CD4-positive, alpha-beta T cell treated with Interleukin-15 for 1 hour (primary cell): ENCODE measurements around the gene ZEB2.

Source experiments
- DNase-seq: peaks from one replicate; pipeline ENCODE4 v3.0.0-alpha.2; 2020

The ZEB2 gene

DNA sequence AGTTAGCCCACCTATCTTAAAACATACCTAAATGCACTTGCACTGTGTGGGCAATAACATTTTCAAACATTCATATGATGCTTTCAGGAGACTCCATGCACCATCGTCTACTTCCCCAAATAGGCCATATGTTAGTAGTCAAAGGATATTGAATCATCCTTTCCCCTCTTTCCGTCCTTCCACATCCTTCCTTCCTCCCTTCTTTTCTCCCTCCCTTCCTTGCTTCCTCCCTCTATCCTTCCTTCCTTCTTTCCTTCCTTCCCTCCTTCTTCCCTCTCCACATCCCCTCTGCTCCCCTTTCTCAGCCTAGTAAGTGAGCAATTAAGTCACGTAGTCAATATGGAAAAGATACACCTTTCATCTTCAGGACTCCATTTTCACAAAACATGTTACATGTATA lies 73.8 kb downstream of the ZEB2 start:
- DNase-seq, result no peak

DNA sequence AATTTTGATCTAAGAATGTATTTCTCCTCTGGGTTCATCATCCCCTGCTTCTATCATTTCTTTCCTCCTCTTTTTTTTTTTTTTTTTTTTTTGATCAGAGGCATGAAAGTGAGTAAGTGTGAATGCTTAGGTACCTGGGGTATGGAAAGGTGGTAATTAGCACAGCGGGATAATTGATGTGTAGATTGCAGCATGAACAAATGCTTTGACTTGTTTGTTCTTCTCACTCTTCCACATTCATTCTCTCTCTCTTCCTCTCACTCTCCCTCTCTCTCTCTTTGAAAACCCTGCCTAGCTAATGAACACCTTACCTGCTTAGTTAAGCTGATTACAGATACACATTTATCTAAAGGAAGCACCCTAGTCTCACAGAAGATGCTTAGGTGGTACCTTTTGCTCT lies 74.7 kb downstream of the ZEB2 start:
- DNase-seq, result no peak

DNA sequence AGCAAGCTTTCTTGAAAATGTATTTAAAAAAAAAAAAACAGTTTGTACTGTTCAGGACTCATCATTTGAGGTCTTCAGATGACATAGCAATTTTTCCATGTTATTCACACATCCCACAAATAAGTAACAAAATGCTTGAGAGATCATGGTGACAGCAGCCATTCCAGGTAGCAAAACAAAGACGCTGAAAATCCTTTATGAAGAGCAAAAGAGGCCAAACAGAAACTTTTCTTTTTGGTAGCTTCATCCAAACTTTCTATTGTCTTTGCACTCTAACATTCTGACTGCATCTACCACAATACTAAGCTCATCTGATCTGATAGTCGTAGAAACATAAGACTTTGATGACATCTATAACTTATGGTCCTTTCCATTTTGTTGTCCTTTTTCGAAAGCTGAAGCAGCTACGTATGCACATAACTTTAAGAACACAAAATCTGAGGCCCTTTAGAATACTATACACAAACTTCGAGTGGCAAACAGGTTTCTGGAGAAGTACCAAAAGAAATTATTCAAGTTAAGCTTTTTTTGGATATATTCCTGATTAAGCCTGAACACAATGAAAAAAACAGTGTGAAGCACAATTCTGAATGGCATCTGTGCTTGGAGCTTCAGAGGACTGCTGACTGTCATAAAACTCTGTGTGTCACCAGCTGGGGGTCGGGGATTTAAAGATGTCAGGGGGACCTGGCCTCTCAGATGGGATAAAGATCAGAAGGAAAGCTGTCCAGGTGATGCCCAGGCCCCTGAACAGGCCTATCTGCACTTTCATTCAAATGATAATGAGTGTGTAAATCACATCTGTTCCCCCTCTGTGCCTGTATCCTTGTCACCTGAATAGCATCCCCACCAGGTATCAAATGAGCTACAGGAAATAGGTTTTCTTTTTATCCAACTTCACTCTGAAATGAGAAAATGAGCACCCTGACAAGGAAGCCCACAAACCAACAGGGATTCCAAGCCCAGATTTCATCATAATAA lies 75.8 kb downstream of the ZEB2 start:
- DNase-seq, result no peak

DNA sequence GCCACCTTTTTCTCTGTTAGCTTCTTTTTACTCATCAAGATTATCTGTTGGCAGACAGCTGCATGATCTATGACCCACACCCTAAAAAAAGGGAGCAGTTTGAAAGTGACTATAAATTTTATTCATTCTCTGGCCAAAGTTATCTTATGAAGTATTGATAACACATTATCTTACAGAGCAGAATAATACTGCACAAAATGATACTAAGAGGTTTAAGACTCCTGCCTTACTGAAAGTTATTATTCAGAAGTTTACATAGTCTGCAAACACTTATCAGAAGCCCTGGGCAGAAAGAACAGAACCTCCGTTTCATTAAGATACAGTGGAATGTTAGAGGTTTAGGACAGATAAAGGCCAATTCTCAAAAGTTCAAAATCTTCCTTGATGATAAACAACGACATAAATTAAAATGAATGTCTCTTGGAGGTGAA lies 78.2 kb downstream of the ZEB2 start:
- no peak for DNase-seq

DNA sequence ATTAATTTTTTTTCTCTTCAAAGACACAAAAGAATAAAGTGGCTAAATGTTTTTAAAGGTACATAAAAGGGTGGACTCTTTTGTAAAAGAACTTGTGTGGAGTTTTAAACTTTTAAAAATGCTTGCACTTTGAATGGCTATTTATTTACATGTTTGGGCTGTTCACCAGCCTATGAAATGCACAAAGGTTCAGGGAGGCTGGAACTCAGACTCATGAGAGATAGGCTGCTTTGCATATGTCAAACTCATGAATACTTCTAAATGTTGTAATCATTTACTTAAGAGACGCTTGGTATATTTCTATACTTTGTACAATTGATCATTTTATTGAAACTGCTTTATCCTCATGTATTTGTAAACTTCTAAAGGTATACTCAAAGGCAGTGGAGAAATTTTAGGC lies 79.9 kb downstream of the ZEB2 start:
- DNase-seq, result no peak

DNA sequence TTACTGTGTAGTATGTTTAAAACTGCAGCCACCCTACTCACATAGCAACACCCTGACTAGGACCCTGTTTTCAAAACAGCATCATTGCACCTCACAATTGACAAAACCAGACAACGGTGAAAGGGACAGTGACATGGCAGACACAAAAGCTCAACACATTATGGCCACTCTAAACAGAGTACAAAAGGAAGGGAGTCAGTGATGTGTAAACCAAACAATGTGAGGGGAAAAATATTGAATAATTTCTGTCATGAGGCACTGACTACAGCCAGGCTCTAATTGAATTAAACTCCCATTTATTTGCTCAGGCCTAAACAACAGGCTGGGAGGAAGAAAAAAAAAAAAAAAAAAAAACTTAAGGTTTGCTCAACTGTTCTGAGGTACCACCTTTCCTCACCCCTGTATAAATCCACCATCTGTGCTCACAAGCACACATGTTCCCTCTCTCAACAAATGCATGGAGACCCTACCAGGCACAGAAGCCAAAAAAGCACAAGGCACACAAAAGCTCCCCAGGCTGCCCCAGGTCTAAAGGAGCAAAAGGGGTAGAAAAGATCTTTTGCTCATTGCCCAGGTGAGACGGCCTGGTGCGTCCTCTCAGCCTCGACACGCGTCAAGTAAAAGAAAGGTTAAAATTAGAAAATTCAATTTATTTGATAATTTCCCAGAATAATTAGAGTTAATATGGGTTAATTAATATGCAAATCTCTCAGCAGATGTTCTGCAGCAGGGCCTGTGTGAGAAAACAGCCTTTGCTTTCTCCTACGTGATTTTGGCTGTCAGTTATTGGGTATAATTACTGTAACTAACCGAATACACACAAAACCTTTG lies 80.9 kb downstream of the ZEB2 start:
- DNase-seq, result no peak

DNA sequence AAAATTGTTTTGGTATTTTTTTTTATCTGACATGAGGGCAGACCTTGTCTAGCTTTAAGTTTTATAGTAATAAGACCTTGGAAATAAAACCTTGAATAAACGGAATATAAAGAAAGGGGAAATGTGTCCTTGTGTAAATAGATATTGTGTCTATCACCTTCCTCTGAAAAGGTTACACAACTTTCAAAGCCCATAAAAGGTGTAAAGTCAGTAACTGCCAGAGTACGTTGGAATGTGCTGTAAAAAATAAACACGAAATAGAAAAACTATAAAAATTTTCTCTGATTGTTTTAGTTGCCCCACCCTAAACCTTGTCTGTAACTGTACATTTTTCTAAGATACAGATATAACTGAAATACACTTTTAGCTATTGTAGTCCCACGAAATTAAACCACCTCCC lies 82.3 kb downstream of the ZEB2 start:
- DNase-seq, result no peak

DNA sequence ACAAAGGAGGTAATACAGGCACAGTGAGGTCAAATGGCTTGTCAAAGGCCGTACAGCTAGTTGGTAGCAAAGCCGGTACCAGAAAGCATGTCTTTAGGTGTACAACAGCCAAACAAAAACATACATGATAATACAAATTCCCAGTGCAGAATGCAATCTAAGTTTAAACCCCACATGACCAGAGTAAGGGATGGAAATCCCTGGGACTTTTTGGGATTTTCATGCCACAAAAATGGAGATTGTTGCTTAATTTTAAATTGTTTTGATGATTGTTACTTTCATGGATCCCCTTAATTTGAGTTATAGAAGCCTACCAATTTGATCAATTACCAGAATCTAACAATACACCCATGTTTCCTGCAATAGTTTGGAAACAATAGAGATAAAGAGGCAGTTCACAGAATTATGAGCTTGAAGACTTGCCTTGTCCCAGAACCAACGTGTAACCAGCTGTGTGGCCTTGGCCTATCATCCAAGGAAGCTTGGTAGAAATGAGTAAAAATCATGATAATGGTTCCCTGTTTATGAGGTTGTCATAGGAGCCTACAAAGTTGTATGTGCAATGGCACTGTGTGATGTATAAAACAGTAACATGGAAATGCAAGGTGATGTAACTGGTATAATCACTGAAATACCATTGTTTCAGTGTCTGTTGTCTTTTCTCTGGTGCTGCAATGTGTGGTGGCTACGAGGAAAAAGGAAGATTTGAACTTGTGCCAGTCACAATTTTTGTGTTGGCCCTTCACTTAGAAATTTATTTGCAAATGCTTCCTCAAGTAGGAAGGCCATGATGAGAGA lies 85.3 kb downstream of the ZEB2 start:
- no peak for DNase-seq

DNA sequence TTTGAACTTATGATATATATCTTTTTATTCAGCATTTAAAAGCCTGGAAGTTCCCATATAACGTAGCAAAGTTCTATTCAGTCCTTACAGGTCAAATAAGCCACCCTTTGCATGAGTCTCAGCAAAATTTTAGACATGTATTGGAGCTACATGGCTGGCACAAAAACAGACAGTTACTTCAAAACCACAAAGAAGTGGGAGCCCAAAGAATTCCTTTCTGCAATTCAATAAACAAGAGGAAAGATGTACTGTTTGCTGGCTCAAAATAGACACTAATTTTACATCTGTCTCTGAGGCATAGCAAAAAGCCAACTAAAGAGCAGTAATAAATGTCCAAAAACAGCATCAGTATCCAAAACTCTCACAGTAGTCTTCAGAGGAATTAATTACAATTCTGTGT lies 87.0 kb downstream of the ZEB2 start:
- no peak for DNase-seq

DNA sequence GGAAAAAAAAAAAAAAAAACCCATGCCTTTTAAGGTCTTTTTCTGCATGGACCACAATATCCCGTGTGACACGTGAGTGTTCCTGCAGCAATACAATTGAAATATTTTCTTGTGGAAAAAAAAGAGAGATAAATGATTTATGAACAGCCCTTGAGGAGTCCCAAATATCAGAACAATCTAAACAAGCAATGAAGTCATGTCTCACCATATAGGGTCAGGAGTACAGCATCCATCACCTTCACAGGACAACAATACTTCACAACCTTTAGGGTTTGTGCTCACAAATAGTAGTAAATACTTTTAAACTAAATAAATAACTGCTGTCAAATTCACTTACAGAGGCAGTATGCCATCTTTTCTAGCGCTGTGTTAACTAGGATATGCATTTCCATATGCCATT lies 87.9 kb downstream of the ZEB2 start:
- DNase-seq, result no peak

DNA sequence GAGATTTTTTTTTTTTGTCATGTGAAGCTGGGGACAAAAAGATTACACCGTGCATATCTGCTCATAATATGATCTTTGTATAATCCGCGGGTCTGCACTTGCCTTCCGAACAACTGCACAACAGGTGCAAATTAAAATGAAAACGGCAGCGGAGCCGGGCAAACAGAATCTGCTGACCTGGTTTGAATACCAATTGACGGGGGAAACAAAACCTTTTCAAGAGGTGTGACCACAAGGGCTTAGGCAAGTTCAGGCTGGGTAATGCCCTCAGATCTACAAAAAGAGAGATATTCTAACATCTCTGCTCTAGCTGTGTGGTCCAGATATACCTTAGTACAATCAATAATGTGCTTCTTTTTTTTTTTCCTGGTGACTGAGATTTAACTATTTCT lies 88.5 kb downstream of the ZEB2 start:
- DNase-seq, result no peak

DNA sequence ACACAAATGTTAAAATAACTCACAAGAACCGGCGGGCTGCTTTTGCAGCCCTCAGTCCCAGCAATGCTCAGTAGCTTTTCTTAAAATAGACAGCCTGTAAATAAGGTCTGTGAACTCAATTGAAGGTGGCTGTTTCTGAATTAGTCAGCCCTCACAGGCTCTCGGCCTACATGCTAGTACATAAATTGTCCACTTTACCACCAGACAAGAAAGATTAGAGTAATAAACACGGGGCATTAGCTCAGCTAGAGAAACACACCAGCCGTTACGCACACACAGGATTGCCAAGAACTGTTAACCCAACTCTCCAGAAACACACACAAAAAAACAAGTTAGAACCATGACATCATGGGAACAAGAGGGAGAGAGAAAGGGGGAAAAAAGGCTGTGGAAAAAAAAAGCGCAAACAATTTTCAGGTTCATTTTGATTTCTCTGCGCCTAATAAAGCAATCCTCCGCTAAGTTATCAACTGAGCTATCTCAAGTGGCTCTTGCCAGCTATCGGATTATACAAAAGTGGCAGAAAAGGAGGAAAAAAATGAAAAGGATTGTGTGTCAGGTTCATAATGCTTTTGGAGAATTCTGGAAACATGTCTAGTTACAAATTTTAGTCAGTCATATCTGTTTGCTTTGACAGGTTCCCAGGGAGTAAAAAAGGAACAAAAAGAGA lies 89.1 kb downstream of the ZEB2 start:
- no peak for DNase-seq

DNA sequence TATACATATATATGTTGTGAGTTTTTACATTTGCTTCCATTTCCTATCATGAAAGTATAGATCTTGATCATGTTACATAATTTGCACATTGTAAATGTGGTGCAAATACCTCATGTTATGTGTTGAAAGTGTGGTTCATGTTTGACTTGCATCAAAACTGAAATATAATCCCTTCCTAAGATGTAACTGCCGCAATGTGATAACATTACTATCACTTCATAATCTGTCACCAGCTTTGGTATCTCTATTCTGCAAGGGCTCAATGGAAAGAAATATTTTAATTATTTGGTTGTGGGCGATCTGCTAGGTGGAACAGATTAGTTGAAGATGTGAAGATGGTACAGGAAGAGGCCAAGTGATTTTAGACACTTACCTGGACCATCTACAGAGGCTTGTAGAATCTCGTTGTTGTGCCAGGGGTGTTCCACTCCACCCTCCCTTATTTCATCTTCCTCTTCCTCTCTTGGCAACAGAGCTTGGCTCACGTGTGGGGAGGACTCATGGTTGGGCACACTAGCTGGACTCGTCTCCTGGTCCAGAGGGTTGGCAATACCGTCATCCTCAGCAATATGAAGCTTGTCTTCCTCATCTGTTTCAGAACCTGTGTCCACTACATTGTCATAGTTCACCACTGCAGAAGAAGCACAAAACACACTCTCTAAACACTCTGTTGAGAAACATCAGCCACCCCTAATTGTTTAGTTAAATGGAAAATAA lies 90.4 kb downstream of the ZEB2 start:
- DNase-seq, result no peak

DNA sequence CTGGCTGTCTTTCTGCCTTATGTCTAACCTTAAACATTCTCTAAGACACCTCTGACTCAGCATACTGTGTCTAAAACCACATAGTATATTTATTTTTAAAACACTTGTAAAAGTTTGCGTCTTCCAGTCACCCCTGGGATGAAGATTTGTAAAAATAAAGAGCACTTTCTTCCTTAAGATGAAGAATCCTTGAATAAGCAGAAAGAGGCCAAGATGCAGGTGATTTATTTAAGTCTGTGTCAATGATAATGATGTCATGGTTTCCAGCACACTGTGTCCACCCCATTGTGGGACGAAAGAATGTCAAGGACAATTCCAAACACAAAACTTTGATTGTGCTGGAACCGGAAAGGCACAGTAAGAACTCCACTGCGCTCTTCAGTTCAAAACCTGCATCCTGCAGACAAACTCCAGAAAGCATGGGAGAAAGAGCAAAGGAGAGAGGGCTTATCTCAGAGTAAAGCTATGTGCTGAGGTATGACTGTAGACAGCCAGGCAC lies 92.9 kb downstream of the ZEB2 start:
- DNase-seq, result no peak

DNA sequence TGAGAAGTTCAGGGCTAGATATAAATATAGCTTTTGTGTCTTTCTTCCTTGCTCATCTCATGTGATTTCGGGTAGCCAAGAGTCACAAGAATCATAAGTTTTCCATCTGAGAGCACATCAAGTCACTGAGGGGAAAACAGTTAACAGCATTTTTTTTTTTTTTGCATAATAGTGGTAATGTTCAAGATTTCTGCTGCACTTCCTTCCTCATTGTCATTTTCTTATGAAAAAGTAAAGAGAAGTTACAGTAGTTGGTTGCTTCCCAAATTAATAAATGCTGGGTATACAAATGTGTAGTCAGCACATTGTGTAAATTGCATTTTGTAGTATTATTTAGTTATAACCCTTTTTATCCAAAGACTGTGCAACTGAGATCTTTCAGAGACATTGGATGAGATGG lies 93.6 kb downstream of the ZEB2 start:
- no peak for DNase-seq

DNA sequence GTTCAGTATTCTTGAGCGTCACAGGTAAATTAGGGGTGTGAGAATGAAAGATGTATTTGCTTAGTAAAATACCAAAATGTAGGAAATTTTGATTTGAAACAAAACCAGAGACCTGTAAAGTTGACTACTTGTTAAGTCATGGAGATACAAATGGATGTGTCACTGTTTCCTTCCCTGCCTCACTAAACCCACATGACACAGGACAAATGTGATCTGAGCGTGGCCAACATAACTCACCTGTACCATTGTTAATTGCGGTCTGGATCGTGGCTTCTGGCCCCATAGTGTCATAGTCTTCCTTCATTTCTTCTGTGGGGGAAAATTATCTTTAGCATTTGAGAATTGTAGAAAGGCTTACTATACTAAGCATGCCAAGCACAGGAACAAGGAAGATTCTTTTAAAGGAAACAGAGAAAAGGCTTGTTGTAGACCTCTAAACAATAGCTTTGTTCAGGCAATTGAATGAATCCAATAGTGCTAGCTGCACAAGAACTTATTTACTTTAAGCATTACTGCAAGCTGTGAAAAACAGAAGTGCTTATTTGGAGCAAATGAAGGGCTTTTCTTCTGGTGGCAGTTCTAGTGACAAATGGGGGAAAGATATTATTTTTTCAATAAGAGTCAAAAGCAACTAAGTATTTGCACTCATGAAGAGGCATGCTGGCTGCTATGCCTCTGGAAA lies 95.2 kb downstream of the ZEB2 start:
- DNase-seq, result no peak

DNA sequence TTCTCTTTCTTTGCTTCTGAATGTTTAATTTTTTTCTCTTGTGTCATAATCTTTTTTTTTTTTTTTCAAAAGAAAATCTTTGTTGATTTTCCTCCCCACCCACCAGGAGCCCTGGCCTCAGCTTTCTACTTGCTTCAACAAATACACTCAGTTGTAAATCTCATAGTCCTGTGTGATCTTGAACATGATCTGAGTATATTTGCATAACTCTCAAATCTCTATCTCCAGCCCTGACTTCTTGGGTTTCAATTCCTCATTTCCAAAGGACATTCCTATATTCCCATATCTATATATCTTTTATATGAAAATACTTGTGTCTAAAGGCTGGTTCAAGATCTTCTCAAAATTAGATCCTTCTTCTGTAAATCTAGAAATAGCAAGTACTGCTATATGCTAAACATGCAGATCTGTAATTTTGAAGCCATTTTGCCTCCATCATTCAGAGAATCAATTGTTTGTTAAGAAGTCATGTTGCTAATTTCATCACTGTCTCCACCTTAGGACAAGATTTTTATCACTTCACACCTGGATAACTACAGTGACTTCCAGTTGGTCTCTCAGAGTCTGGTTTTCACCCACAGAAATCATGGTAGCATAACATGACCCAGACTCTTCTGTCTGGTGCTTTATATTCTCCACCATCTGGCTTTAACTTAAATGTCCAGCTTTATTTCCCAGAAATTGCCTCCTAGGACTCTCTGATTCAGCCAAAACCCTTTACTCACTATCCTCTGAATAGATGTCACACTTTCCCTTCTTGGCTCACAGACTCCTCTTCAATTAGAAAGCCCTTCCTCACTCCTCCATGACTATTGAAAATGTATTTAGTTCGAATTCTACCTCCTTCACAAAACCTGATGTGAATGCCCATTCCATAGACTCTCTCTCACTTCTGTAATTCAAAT lies 98.1 kb downstream of the ZEB2 start:
- no peak for DNase-seq

DNA sequence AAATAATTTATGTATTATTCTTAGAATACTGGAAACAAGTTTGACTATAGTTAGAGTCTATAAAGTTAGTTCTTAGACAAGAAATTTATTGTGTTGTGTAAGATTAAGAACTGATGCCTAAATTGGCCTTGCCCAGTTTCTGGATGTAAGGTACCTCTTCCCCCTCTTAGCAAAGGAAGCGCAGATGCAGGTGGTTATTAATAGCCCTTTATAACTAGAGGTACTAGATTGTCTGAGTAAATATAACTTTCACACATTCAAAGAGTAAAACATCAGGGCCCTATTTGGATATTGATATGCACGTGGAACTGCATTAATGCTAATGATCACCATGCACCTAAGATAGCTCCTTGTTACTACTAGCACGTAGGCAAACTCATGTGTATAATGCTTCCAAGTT lies 100.7 kb downstream of the ZEB2 start:
- no peak for DNase-seq

DNA sequence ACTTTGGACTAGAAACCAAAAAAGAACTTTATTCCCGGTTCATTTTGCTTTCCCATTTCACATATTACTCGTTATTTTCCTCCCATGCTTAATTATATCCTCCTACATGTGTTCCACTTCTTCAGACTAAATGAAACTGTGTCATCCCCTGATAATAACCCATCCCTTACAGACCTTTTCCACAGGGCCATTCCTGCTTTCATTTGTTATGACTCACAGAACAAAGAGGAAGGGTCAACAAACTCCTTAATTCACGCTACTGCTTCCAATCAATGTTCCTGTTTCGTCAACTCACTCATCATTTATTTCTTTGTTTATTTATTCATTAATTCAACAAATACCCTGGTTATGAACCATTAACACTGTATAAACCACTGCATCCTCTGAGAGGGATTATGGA lies 104.5 kb downstream of the ZEB2 start:
- DNase-seq, result no peak

DNA sequence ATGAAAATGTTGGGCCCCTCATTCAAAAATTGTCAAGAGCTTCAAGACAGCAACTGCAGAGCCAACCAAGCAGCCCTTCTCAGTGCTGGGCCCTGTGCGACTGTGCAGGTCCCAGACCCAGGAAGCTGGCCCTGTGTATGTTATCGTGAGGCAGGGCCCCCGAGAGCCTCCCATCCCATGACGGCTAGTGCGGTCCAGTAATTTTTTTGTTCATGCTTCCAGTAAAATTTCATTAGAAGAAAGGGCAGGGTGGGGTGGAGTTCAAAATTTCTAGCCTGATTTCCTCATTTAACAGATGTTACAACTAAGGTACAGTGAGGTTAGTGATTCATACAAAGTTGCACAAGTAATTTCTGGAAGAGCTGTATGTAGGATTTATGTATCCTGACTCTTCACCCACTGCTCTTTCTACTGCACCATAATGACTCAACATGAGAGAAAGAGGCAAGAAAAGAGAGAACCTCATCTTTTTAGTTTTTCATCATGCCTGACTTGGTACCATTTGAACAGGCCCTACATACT lies 105.5 kb downstream of the ZEB2 start:
- DNase-seq, result peak; percentile 30
